Keratinocyte (primary cell): ENCODE measurements around the gene ANO3. TPM values are rescaled to one million over a fixed set of nuclear protein-coding genes. Genes with fewer than 3 reads are reported as not detected.

ENCODE experiments used
- DNase-seq: peaks from one replicate; pipeline ENCODE4 v3.0.0-alpha.2; 2011; ENCODE audit warnings: low read depth, missing footprints, low spot score
- FAIRE-seq: peaks from 2 replicates; lab custom pipeline; 2011; peaks lifted over from hg19 to GRCh38; lab: Jason Lieb, UNC
- H2AFZ ChIP-seq: 2 replicates; pipeline ENCODE4 v1.6.0; 2012; ENCODE audit warnings: low read length, control low read depth, inconsistent platforms; ENCODE audit not compliant: control insufficient read depth
- H3K27ac ChIP-seq: 2 replicates; pipeline ENCODE4 v1.5.1; 2011; ENCODE audit warnings: low read length; ENCODE audit not compliant: control insufficient read depth, insufficient read depth
- H3K27me3 ChIP-seq: 3 replicates; pipeline ENCODE4 v1.6.0; 2011; ENCODE audit warnings: low read length; ENCODE audit not compliant: control insufficient read depth, insufficient read depth; ENCODE audit errors: extremely low read depth
- H3K36me3 ChIP-seq, 2 experiments: 2 replicates in 1 of 2; 3 replicates in 1 of 2; pipeline ENCODE4 v1.5.1; 2011; ENCODE audit warnings: low read length in 2 of 2, mild to moderate bottlenecking in 1 of 2; ENCODE audit not compliant: control insufficient read depth in 2 of 2, insufficient read depth in 2 of 2; ENCODE audit errors: extremely low read depth in 1 of 2
- H3K4me1 ChIP-seq: 3 replicates; pipeline ENCODE4 v1.5.1; 2011; ENCODE audit warnings: low read length; ENCODE audit not compliant: control insufficient read depth, insufficient read depth; ENCODE audit errors: extremely low read depth
- H3K4me2 ChIP-seq: 3 replicates; pipeline ENCODE4 v1.6.0; 2011; ENCODE audit warnings: low read depth, low read length; ENCODE audit not compliant: control insufficient read depth, insufficient read depth; ENCODE audit errors: extremely low read depth
- H3K4me3 ChIP-seq, 3 experiments: fragments of 200-600 bp in 1 of 3; sonication (generic) in 1 of 3; 2 replicates in 2 of 3; 3 replicates in 1 of 3; pipeline ENCODE4 v1.5.1; 2011 to 2016; ENCODE audit warnings: low read length in 3 of 3, mild to moderate bottlenecking in 3 of 3, control low read depth in 2 of 3, inconsistent platforms in 1 of 3, low read depth in 1 of 3, mixed read lengths in 1 of 3, mixed run types in 1 of 3, moderate library complexity in 1 of 3; ENCODE audit not compliant: control insufficient read depth in 2 of 3, insufficient read depth in 2 of 3; ENCODE audit errors: extremely low read depth in 1 of 3
- H3K79me2 ChIP-seq: 2 replicates; pipeline ENCODE4 v1.6.0; 2012; ENCODE audit warnings: low read length; ENCODE audit not compliant: control insufficient read depth, insufficient read depth
- H3K9ac ChIP-seq: 3 replicates; pipeline ENCODE4 v1.6.0; 2011; ENCODE audit warnings: low read length; ENCODE audit not compliant: control insufficient read depth, insufficient read depth; ENCODE audit errors: extremely low read depth
- H3K9me1 ChIP-seq: 3 replicates; pipeline ENCODE4 v1.6.0; 2011; ENCODE audit warnings: low read length; ENCODE audit not compliant: control insufficient read depth, insufficient read depth; ENCODE audit errors: extremely low read depth
- H3K9me3 ChIP-seq: 2 replicates; pipeline ENCODE4 v1.5.1; 2012; ENCODE audit warnings: low read depth, low read length; ENCODE audit not compliant: control insufficient read depth
- H4K20me1 ChIP-seq: 3 replicates; pipeline ENCODE4 v1.6.0; 2011; ENCODE audit warnings: low read length; ENCODE audit not compliant: control insufficient read depth, insufficient read depth; ENCODE audit errors: extremely low read depth
- EZH2 ChIP-seq: IDR thresholded peaks from one replicate; pipeline ENCODE4 v1.6.1; 2012; ENCODE audit warnings: inconsistent platforms, mild to moderate bottlenecking, low read length, moderate library complexity
- dilution Hi-C: fragments of 300-500 bp; cut with MboI; formaldehyde crosslinking; loops from one replicate; pipeline ENCODE4 v1.7.0; 2020; ENCODE audit warnings: low sequenced_read_pairs; ENCODE audit not compliant: extremely low pct_ligation_motif_present
- polyA plus RNA-seq, 5 experiments: library from polyadenylated mRNA; depleted of rRNA in 3 of 5; stranded (reverse) in 3 of 5; stranded (forward) in 1 of 5; unstranded in 1 of 5; fragments of >200 nt; gene quantifications; 1 replicate in 1 of 5; 2 replicates in 3 of 5; 3 replicates in 1 of 5; pipeline versions ENCODE4 v1.2.1 to v1.2.3, GENCODE V29; 2011 to 2012; ENCODE audit warnings: missing spikeins in 2 of 5, low read depth in 1 of 5, low replicate concordance in 1 of 5
- TF ChIP-seq, protein P1 (sequence below), 3 experiments: IDR thresholded peaks in 1 of 3; conservative IDR thresholded peaks in 1 of 3; optimal IDR thresholded peaks in 1 of 3; 2 replicates in 2 of 3; 3 replicates in 1 of 3; pipeline versions ENCODE3 to v1.5.1; 2011; ENCODE audit warnings: low read length in 3 of 3, mild to moderate bottlenecking in 3 of 3, moderate library complexity in 2 of 3, control low read depth in 1 of 3, inconsistent platforms in 1 of 3; ENCODE audit not compliant: insufficient read depth in 2 of 3; ENCODE audit errors: extremely low read depth in 1 of 3

The ANO3 gene
- polyA plus RNA-seq, 1 donor (not counting 4 experiments of a cell fraction or from before 2014, with no cell fraction given), result 0.01 TPM

DNA sequence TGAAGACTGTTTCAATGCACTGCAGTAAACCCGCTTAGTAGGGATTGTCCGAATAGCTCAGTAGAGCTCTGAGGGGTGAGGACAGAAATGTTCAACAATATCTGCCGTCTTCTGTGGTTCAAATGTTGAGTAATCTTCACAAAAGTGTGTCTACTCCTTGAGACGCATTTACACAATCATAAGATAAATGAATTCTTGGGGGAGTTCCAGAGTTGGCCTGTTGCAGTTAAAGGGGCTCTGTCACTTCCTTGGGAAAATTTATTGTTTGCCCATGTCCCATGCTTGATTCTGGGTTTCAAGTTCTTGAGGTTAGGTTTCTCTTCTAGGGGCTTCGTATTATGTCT, 614 bp downstream of the ANO3 start:
- Histone ChIP-seq H3K27me3 (peaks cover 12% of the 10 kb centered on the region), H3K4me3 (no peak overlapping the region), H4K20me1 (no peaks in the 10 kb centered on the region), H3K27ac (no peak overlapping the region), H3K4me1 (no peaks in the 10 kb centered on the region), H3K9me3 (no peaks in the 10 kb centered on the region), H3K36me3 (no peaks in the 10 kb centered on the region), H2AFZ (no peak overlapping the region), H3K9me1 (no peaks in the 10 kb centered on the region), H3K79me2 (no peaks in the 10 kb centered on the region), H3K9ac (no peak overlapping the region), H3K4me2 (no peak overlapping the region)
- TF ChIP-seq, protein P1, sequence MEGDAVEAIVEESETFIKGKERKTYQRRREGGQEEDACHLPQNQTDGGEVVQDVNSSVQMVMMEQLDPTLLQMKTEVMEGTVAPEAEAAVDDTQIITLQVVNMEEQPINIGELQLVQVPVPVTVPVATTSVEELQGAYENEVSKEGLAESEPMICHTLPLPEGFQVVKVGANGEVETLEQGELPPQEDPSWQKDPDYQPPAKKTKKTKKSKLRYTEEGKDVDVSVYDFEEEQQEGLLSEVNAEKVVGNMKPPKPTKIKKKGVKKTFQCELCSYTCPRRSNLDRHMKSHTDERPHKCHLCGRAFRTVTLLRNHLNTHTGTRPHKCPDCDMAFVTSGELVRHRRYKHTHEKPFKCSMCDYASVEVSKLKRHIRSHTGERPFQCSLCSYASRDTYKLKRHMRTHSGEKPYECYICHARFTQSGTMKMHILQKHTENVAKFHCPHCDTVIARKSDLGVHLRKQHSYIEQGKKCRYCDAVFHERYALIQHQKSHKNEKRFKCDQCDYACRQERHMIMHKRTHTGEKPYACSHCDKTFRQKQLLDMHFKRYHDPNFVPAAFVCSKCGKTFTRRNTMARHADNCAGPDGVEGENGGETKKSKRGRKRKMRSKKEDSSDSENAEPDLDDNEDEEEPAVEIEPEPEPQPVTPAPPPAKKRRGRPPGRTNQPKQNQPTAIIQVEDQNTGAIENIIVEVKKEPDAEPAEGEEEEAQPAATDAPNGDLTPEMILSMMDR (optimal IDR thresholded peaks at IDR 0.05 in 1 of 3, IDR thresholded peaks at IDR 0.05 in 1 of 3, conservative IDR thresholded peaks at IDR 0.05 in 1 of 3; ENCODE audit: extremely low read depth in 1 of 3, insufficient read depth in 2 of 3, low read length in 3 of 3), result no peak
- TF ChIP-seq EZH2, result no peak
- DNase-seq (no peak), FAIRE-seq (no peak)
- dilution Hi-C loops, result no loop called here

DNA sequence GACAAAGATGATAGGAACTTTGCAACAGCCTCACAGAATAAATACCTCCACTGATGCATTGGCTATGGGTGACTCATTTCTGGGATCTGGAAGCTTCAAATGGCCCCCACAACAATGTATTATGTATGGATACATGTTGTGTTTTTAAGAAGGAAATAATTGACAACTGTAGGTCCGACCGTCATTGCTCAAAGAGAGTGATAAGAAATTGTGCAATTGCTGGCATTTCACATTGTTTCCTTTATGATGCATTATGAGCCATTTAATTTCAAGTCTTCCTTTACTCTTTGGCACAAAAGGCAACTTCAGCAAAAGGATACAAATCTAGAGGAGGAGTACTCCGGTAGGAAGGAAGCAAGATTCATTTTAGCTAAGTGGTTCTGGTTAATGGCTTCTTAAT, 2.0 kb downstream of the ANO3 start:
- no peaks in the 10 kb centered on the region for H4K20me1 ChIP-seq
- no peak overlapping the region for H2AFZ ChIP-seq
- no peak overlapping the region for H3K27ac ChIP-seq
- no peaks in the 10 kb centered on the region for H3K79me2 ChIP-seq
- H3K9me1 ChIP-seq, result no peaks in the 10 kb centered on the region
- no peaks in the 10 kb centered on the region for H3K4me1 ChIP-seq
- FAIRE-seq, result no peak
- H3K9me3 ChIP-seq, result no peaks in the 10 kb centered on the region
- DNase-seq, result no peak
- TF ChIP-seq, protein P1 (optimal IDR thresholded peaks at IDR 0.05 in 1 of 3, IDR thresholded peaks at IDR 0.05 in 1 of 3, conservative IDR thresholded peaks at IDR 0.05 in 1 of 3; ENCODE audit: extremely low read depth in 1 of 3, insufficient read depth in 2 of 3, low read length in 3 of 3), result no peak
- no peak for TF ChIP-seq EZH2
- no peak overlapping the region for H3K9ac ChIP-seq
- H3K27me3 ChIP-seq, result peaks cover 12% of the 10 kb centered on the region
- dilution Hi-C loops, result no loop called here
- H3K4me2 ChIP-seq, result no peak overlapping the region
- no peaks in the 10 kb centered on the region for H3K36me3 ChIP-seq
- H3K4me3 ChIP-seq, result no peak overlapping the region
